Keratinocyte (primary cell): ENCODE data around the gene EDC4.

Source experiments
- EZH2 ChIP-seq: IDR thresholded peaks from one replicate; pipeline ENCODE4 v1.6.1; 2012; ENCODE audit warnings: inconsistent platforms, mild to moderate bottlenecking, low read length, moderate library complexity
- TF ChIP-seq, protein P1 (sequence below), 3 experiments: IDR thresholded peaks in 1 of 3; conservative IDR thresholded peaks in 1 of 3; optimal IDR thresholded peaks in 1 of 3; 2 replicates in 2 of 3; 3 replicates in 1 of 3; pipeline versions ENCODE3 to v1.5.1; 2011; ENCODE audit warnings: low read length in 3 of 3, mild to moderate bottlenecking in 3 of 3, moderate library complexity in 2 of 3, control low read depth in 1 of 3, inconsistent platforms in 1 of 3; ENCODE audit not compliant: insufficient read depth in 2 of 3; ENCODE audit errors: extremely low read depth in 1 of 3

DNA sequence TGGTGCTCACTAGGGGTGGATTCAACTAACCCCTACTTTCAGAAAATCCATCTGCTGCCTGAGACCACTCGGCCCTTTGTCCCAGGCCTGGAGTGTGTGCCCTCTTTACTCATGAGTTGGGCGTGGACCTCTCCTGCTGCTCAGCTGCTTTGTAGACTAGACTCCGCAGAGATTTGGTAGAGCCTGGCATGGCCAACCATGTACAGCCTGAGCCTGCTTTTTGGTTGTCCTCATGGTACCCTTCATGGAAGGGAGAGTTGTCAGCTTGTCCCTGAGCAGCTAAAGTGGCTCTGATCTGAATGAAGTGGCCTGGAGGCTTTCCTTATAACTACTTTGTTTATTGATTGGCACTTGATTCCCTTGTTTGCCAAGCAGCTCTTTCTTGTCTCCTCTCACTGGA lies 1.5 kb downstream of the EDC4 start:
- TF ChIP-seq EZH2: no peak
- TF ChIP-seq, protein P1, sequence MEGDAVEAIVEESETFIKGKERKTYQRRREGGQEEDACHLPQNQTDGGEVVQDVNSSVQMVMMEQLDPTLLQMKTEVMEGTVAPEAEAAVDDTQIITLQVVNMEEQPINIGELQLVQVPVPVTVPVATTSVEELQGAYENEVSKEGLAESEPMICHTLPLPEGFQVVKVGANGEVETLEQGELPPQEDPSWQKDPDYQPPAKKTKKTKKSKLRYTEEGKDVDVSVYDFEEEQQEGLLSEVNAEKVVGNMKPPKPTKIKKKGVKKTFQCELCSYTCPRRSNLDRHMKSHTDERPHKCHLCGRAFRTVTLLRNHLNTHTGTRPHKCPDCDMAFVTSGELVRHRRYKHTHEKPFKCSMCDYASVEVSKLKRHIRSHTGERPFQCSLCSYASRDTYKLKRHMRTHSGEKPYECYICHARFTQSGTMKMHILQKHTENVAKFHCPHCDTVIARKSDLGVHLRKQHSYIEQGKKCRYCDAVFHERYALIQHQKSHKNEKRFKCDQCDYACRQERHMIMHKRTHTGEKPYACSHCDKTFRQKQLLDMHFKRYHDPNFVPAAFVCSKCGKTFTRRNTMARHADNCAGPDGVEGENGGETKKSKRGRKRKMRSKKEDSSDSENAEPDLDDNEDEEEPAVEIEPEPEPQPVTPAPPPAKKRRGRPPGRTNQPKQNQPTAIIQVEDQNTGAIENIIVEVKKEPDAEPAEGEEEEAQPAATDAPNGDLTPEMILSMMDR (optimal IDR thresholded peaks at IDR 0.05 in 1 of 3, IDR thresholded peaks at IDR 0.05 in 1 of 3, conservative IDR thresholded peaks at IDR 0.05 in 1 of 3; ENCODE audit: extremely low read depth in 1 of 3, insufficient read depth in 2 of 3, low read length in 3 of 3): no peak
